Astrocyte (in vitro differentiated cells and primary cell): ENCODE data around the gene MCAT.

ENCODE experiments used
- CTCF ChIP-seq: IDR thresholded peaks from 2 replicates; pipeline ENCODE4 v1.5.1; 2011; ENCODE audit warnings: low read depth, mild to moderate bottlenecking, inconsistent platforms, low read length, moderate library complexity; ENCODE audit not compliant: insufficient read depth
- EZH2 ChIP-seq: IDR thresholded peaks from 2 replicates; pipeline ENCODE4 v1.6.1; 2012; ENCODE audit warnings: mild to moderate bottlenecking, low read length, inconsistent platforms; ENCODE audit not compliant: insufficient read depth

- TF ChIP-seq CTCF (no peak), EZH2 (no peak)
These were observed 8.8 kb upstream of the MCAT start for GRCh38 chr22:43152003-43152356.
